ENCODE data around the gene HKDC1.

GRCh38 chr10:69220507-69220906 is 375 bp downstream of the HKDC1 start:
- TF ChIP-seq ETV6 (conservative IDR thresholded peaks at IDR 0.05 in 1 of 2, IDR thresholded peaks at IDR 0.05 in 1 of 2; ENCODE audit: borderline replicate concordance in 1 of 2, low read depth in 1 of 2): no peak
- no peak for TF ChIP-seq CHD2 (IDR thresholded peaks at IDR 0.05; ENCODE audit: borderline replicate concordance, low read depth, low read length)
- TF ChIP-seq EED (IDR thresholded peaks at IDR 0.05; ENCODE audit: low read depth): no peak
- no peak for TF ChIP-seq CTCF (IDR thresholded peaks at IDR 0.05 in 2 of 3, conservative IDR thresholded peaks at IDR 0.05 in 1 of 3; ENCODE audit: control insufficient read depth in 2 of 3, extremely low read depth in 1 of 3, insufficient read depth in 1 of 3, low read depth in 3 of 3, low read length in 3 of 3)
- TF ChIP-seq CREB1 (IDR thresholded peaks at IDR 0.05; ENCODE audit: low read depth): no peak
- TF ChIP-seq ZNF274 (IDR thresholded peaks at IDR 0.05; ENCODE audit: insufficient read depth, insufficient read length): no peak
- TF ChIP-seq EZH2 (IDR thresholded peaks at IDR 0.05; ENCODE audit: borderline replicate concordance, control insufficient read depth, low read depth, low read length): no peak

Measured in GM12878 (cell line).